GM23338 (cell line): ENCODE measurements around the gene SCNN1A. TPM values are rescaled to one million over a fixed set of nuclear protein-coding genes. Genes with fewer than 3 reads are reported as not detected.

Source experiments
- ATAC-seq: fragments of 200-7000 bp; cut with Tn5 transposase; 3 replicates; pipeline ENCODE4 v1.9.1; 2020
- DNase-seq: peaks from one replicate; pipeline ENCODE4 v3.0.0-alpha.2; 2015; ENCODE audit warnings: low spot score
- H2AFZ ChIP-seq: fragments of 200-600 bp; sonication (generic); 2 replicates; pipeline ENCODE4 v1.8.0; 2016; ENCODE audit warnings: antibody characterized with exemption, mild to moderate bottlenecking, moderate library complexity
- H3F3A ChIP-seq: fragments of 200-600 bp; sonication (generic); replicated peaks from 2 replicates; pipeline ENCODE4 v1.8.0; 2017; ENCODE audit warnings: antibody characterized with exemption, mixed run types, low read depth
- H3K27ac ChIP-seq: fragments of 200-600 bp; sonication (generic); 2 replicates; pipeline ENCODE4 v1.6.1; 2016; ENCODE audit warnings: low read depth
- H3K27me3 ChIP-seq: fragments of 200-600 bp; sonication (generic); 2 replicates; pipeline ENCODE4 v1.8.0; 2016; ENCODE audit warnings: mild to moderate bottlenecking, mixed run types, moderate library complexity; ENCODE audit not compliant: insufficient read depth
- H3K36me3 ChIP-seq: fragments of 200-600 bp; sonication (generic); 2 replicates; pipeline ENCODE4 v1.8.0; 2016; ENCODE audit warnings: mild to moderate bottlenecking; ENCODE audit not compliant: insufficient read depth
- H3K4me1 ChIP-seq: fragments of 200-600 bp; sonication (generic); 2 replicates; pipeline ENCODE4 v1.8.0; 2016; ENCODE audit warnings: mild to moderate bottlenecking, moderate library complexity; ENCODE audit not compliant: insufficient read depth
- H3K4me2 ChIP-seq: fragments of 200-600 bp; sonication (generic); 2 replicates; pipeline ENCODE4 v1.7.1; 2017; ENCODE audit warnings: mixed run types
- H3K4me3 ChIP-seq: fragments of 200-600 bp; sonication (generic); 2 replicates; pipeline ENCODE4 v1.6.1; 2016; ENCODE audit warnings: mixed run types
- H3K79me2 ChIP-seq: fragments of 200-600 bp; sonication (generic); replicated peaks from 2 replicates; pipeline ENCODE4 v1.8.0; 2017; ENCODE audit warnings: mild to moderate bottlenecking; ENCODE audit not compliant: insufficient read depth
- H3K9me2 ChIP-seq: fragments of 200-600 bp; sonication (generic); 2 replicates; pipeline ENCODE4 v1.8.0; 2017; ENCODE audit not compliant: insufficient read depth
- H4K20me1 ChIP-seq: fragments of 200-600 bp; sonication (generic); replicated peaks from 2 replicates; pipeline ENCODE4 v1.8.0; 2017; ENCODE audit warnings: mild to moderate bottlenecking; ENCODE audit not compliant: insufficient read depth
- H3K27ac Mint-ChIP-seq: 2 replicates; pipeline ENCODE4 v1.8.0; 2020; ENCODE audit warnings: inconsistent platforms, mild to moderate bottlenecking, moderate library complexity, mixed read lengths
- H3K27me3 Mint-ChIP-seq: 3 replicates; pipeline ENCODE4 v1.8.0; 2022; ENCODE audit warnings: low read depth, mild to moderate bottlenecking, moderate library complexity, mixed read lengths, inconsistent platforms; ENCODE audit not compliant: insufficient read depth, poor library complexity
- H3K36me3 Mint-ChIP-seq: 3 replicates; pipeline ENCODE4 v1.8.0; 2021; ENCODE audit warnings: low read depth, mild to moderate bottlenecking, inconsistent platforms, moderate library complexity, mixed read lengths
- H3K4me1 Mint-ChIP-seq: 3 replicates; pipeline ENCODE4 v1.8.0; 2020; ENCODE audit warnings: mild to moderate bottlenecking, inconsistent platforms, mixed read lengths
- H3K4me3 Mint-ChIP-seq: 3 replicates; pipeline ENCODE4 v1.8.0; 2021; ENCODE audit warnings: moderate library complexity, mild to moderate bottlenecking, inconsistent platforms, mixed read lengths
- H3K9me3 Mint-ChIP-seq: 3 replicates; pipeline ENCODE4 v1.8.0; 2020; ENCODE audit warnings: moderate library complexity, mild to moderate bottlenecking, inconsistent platforms, mixed read lengths
- CREB1 ChIP-seq: fragments of 250-450 bp; sonication (Bioruptor Pico); IDR thresholded peaks from 2 replicates; pipeline ENCODE4 v1.5.0; 2020; ENCODE audit warnings: low read depth, mild to moderate bottlenecking, moderate library complexity
- CTCF ChIP-seq, 2 experiments: fragments of 200-600 bp in 1 of 2; sonication (generic) in 1 of 2; conservative IDR thresholded peaks; 2 replicates each; pipeline versions ENCODE4 v1.5.1 to v1.6.1; 2016 to 2017; ENCODE audit warnings: antibody characterized with exemption in 2 of 2, low read depth in 2 of 2, mild to moderate bottlenecking in 2 of 2, moderate library complexity in 1 of 2
- EZH2 ChIP-seq: fragments of 200-600 bp; sonication (generic); IDR thresholded peaks from one replicate; pipeline ENCODE4 v1.8.0; 2017; ENCODE audit warnings: antibody characterized with exemption, mild to moderate bottlenecking, low read depth; ENCODE audit not compliant: unreplicated experiment
- EZH2phosphoT487 ChIP-seq: fragments of 200-600 bp; sonication (generic); IDR thresholded peaks from one replicate; pipeline ENCODE4 v1.8.1; 2018; ENCODE audit warnings: antibody characterized with exemption; ENCODE audit not compliant: unreplicated experiment
- JUNB ChIP-seq: IDR thresholded peaks from one replicate; pipeline ENCODE4 v1.6.1; 2016; ENCODE audit warnings: antibody characterized with exemption; ENCODE audit not compliant: unreplicated experiment
- NANOG ChIP-seq: IDR thresholded peaks from 2 replicates; pipeline ENCODE4 v1.6.1; 2016; ENCODE audit warnings: antibody characterized with exemption, borderline replicate concordance
- POLR2AphosphoS5 ChIP-seq: IDR thresholded peaks from 2 replicates; pipeline ENCODE4 v1.6.1; 2016; ENCODE audit warnings: antibody characterized with exemption, low read depth
- STAT1 ChIP-seq: IDR thresholded peaks from one replicate; pipeline ENCODE4 v1.6.1; 2016; ENCODE audit warnings: antibody characterized with exemption; ENCODE audit not compliant: unreplicated experiment
- ZNF114 ChIP-seq: fragments of 250-450 bp; sonication (Bioruptor Pico); IDR thresholded peaks from 2 replicates; pipeline ENCODE4 v1.5.0; 2020; ENCODE audit warnings: mild to moderate bottlenecking, moderate library complexity
- ZNF331 ChIP-seq: fragments of 250-450 bp; sonication (Bioruptor Pico); IDR thresholded peaks from 2 replicates; pipeline ENCODE4 v1.5.0; 2020; ENCODE audit warnings: low read depth, mild to moderate bottlenecking, moderate library complexity
- polyA plus RNA-seq: library from polyadenylated mRNA; unstranded; fragments of >200 nt; fragmentation: Nextera tagmentation; extraction: Ambion mirVana; gene quantifications from 2 replicates; pipeline ENCODE4 v1.2.1, GENCODE V29; 2016
- total RNA-seq: library from RNA; depleted of rRNA; stranded (reverse); fragments of >200 nt; shearing (Covaris generic); gene quantifications from 2 replicates; pipeline ENCODE4 v1.2.3, GENCODE V29; 2014
- TF ChIP-seq, protein P1 (sequence below): IDR thresholded peaks from one replicate; pipeline ENCODE4 v1.6.1; 2018; ENCODE audit warnings: antibody characterized with exemption; ENCODE audit not compliant: unreplicated experiment
- TF ChIP-seq, protein P2 (sequence below): fragments of 250-450 bp; sonication (Bioruptor Pico); IDR thresholded peaks from 2 replicates; pipeline ENCODE4 v1.5.0; 2020; ENCODE audit warnings: mild to moderate bottlenecking, moderate library complexity
- TF ChIP-seq, protein P3 (sequence below): IDR thresholded peaks from 2 replicates; pipeline ENCODE4 v1.6.1; 2016; ENCODE audit warnings: antibody characterized with exemption

SCNN1A gene
- total and polyA plus RNA-seq, 2 experiments from 2014 or later: 37.1 to 125 TPM

DNA sequence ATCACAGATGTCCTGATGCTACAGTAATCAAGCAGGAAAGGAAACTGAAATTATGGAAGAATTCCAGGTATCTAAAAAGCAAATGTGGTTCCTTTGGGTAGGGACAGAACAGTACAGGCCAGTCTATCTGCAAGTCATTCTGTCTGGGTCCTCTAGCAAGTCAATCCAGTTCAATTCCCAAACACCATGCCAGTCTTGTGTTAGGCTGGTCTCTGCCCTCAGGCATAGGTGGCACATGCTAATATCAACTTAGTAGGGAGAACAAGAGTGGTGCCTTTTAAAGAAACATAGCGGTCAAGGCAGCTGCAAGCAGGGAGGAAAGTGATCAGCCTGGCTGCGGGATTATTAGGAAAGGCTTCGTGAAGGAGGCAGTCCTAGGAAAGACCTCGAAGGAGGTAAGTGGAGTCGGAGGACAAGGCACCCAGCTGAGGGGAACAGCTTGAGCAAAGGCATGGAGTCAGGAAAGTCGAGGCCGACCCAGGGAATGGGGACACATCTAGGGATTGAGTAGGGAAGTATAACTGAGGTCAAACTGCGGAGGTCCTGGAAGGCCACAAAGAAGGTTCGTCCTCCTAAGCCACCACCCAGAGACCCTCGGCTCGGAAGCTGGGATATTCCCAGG is 68.7 kb downstream of the SCNN1A start:
- Mint-ChIP-seq H3K36me3 (no peaks in the 10 kb centered on the region), H3K4me1 (peaks cover 14% of the 10 kb centered on the region), H3K27ac (no peak overlapping the region), H3K27me3 (peaks cover 14% of the 10 kb centered on the region), H3K9me3 (no peaks in the 10 kb centered on the region), H3K4me3 (no peak overlapping the region)
- DNase-seq (no peak), ATAC-seq (no peak)
- Histone ChIP-seq H3K36me3 (no peaks in the 10 kb centered on the region), H3K4me1 (peaks cover 10% of the 10 kb centered on the region), H3F3A (0 out of 2 replicates have a peak, but pooled peaks cover 2% of the 10 kb centered on the region), H3K27ac (no peak overlapping the region), H3K4me3 (no peak overlapping the region), H3K4me2 (no peak overlapping the region), H3K79me2 (no peaks in the 10 kb centered on the region), H2AFZ (no peak overlapping the region), H3K9me2 (no peaks in the 10 kb centered on the region), H4K20me1 (no peaks in the 10 kb centered on the region), H3K27me3 (peaks cover 14% of the 10 kb centered on the region)
- TF ChIP-seq, protein P1, sequence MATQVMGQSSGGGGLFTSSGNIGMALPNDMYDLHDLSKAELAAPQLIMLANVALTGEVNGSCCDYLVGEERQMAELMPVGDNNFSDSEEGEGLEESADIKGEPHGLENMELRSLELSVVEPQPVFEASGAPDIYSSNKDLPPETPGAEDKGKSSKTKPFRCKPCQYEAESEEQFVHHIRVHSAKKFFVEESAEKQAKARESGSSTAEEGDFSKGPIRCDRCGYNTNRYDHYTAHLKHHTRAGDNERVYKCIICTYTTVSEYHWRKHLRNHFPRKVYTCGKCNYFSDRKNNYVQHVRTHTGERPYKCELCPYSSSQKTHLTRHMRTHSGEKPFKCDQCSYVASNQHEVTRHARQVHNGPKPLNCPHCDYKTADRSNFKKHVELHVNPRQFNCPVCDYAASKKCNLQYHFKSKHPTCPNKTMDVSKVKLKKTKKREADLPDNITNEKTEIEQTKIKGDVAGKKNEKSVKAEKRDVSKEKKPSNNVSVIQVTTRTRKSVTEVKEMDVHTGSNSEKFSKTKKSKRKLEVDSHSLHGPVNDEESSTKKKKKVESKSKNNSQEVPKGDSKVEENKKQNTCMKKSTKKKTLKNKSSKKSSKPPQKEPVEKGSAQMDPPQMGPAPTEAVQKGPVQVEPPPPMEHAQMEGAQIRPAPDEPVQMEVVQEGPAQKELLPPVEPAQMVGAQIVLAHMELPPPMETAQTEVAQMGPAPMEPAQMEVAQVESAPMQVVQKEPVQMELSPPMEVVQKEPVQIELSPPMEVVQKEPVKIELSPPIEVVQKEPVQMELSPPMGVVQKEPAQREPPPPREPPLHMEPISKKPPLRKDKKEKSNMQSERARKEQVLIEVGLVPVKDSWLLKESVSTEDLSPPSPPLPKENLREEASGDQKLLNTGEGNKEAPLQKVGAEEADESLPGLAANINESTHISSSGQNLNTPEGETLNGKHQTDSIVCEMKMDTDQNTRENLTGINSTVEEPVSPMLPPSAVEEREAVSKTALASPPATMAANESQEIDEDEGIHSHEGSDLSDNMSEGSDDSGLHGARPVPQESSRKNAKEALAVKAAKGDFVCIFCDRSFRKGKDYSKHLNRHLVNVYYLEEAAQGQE: no peak
- no peak for TF ChIP-seq EZH2phosphoT487
- TF ChIP-seq, protein P2, sequence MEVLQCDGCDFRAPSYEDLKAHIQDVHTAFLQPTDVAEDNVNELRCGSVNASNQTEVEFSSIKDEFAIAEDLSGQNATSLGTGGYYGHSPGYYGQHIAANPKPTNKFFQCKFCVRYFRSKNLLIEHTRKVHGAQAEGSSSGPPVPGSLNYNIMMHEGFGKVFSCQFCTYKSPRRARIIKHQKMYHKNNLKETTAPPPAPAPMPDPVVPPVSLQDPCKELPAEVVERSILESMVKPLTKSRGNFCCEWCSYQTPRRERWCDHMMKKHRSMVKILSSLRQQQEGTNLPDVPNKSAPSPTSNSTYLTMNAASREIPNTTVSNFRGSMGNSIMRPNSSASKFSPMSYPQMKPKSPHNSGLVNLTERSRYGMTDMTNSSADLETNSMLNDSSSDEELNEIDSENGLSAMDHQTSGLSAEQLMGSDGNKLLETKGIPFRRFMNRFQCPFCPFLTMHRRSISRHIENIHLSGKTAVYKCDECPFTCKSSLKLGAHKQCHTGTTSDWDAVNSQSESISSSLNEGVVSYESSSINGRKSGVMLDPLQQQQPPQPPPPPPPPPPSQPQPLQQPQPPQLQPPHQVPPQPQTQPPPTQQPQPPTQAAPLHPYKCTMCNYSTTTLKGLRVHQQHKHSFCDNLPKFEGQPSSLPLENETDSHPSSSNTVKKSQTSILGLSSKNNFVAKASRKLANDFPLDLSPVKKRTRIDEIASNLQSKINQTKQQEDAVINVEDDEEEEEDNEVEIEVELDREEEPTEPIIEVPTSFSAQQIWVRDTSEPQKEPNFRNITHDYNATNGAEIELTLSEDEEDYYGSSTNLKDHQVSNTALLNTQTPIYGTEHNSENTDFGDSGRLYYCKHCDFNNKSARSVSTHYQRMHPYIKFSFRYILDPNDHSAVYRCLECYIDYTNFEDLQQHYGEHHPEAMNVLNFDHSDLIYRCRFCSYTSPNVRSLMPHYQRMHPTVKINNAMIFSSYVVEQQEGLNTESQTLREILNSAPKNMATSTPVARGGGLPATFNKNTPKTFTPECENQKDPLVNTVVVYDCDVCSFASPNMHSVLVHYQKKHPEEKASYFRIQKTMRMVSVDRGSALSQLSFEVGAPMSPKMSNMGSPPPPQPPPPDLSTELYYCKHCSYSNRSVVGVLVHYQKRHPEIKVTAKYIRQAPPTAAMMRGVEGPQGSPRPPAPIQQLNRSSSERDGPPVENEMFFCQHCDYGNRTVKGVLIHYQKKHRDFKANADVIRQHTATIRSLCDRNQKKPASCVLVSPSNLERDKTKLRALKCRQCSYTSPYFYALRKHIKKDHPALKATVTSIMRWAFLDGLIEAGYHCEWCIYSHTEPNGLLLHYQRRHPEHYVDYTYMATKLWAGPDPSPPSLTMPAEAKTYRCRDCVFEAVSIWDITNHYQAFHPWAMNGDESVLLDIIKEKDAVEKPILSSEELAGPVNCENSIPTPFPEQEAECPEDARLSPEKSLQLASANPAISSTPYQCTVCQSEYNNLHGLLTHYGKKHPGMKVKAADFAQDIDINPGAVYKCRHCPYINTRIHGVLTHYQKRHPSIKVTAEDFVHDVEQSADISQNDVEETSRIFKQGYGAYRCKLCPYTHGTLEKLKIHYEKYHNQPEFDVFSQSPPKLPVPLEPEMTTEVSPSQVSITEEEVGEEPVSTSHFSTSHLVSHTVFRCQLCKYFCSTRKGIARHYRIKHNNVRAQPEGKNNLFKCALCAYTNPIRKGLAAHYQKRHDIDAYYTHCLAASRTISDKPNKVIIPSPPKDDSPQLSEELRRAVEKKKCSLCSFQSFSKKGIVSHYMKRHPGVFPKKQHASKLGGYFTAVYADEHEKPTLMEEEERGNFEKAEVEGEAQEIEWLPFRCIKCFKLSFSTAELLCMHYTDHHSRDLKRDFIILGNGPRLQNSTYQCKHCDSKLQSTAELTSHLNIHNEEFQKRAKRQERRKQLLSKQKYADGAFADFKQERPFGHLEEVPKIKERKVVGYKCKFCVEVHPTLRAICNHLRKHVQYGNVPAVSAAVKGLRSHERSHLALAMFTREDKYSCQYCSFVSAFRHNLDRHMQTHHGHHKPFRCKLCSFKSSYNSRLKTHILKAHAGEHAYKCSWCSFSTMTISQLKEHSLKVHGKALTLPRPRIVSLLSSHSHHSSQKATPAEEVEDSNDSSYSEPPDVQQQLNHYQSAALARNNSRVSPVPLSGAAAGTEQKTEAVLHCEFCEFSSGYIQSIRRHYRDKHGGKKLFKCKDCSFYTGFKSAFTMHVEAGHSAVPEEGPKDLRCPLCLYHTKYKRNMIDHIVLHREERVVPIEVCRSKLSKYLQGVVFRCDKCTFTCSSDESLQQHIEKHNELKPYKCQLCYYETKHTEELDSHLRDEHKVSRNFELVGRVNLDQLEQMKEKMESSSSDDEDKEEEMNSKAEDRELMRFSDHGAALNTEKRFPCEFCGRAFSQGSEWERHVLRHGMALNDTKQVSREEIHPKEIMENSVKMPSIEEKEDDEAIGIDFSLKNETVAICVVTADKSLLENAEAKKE (CRISPR knock-in tag): no peak
- TF ChIP-seq STAT1: no peak
- TF ChIP-seq POLR2AphosphoS5: no peak
- TF ChIP-seq, protein P3, sequence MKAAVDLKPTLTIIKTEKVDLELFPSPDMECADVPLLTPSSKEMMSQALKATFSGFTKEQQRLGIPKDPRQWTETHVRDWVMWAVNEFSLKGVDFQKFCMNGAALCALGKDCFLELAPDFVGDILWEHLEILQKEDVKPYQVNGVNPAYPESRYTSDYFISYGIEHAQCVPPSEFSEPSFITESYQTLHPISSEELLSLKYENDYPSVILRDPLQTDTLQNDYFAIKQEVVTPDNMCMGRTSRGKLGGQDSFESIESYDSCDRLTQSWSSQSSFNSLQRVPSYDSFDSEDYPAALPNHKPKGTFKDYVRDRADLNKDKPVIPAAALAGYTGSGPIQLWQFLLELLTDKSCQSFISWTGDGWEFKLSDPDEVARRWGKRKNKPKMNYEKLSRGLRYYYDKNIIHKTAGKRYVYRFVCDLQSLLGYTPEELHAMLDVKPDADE: no peak
- TF ChIP-seq CTCF (conservative IDR thresholded peaks at IDR 0.05; ENCODE audit: low read depth in 2 of 2): no peak
- TF ChIP-seq NANOG: no peak
- TF ChIP-seq ZNF331: no peak
- TF ChIP-seq JUNB: no peak
- no peak for TF ChIP-seq EZH2
- TF ChIP-seq ZNF114: no peak
- TF ChIP-seq CREB1: no peak
